H1 (cell line): ENCODE data around the gene CADM1. TPM values are rescaled to one million over a fixed set of nuclear protein-coding genes. Genes with fewer than 3 reads are reported as not detected.

Experiments used
- BCL11A ChIP-seq, 2 experiments: IDR thresholded peaks; one replicate each; pipeline ENCODE4 v1.6.1; 2011; ENCODE audit warnings: low read depth in 2 of 2, low read length in 2 of 2, mild to moderate bottlenecking in 2 of 2
- CREB1 ChIP-seq: IDR thresholded peaks from 2 replicates; pipeline ENCODE4 v1.6.1; 2012; ENCODE audit warnings: inconsistent platforms
- CTCF ChIP-seq, 3 experiments: IDR thresholded peaks; 1 replicate in 2 of 3; 2 replicates in 1 of 3; pipeline versions ENCODE4 v1.5.1 to v1.6.1; 2011; ENCODE audit warnings: low read length in 3 of 3, mild to moderate bottlenecking in 3 of 3, inconsistent platforms in 2 of 3, low read depth in 1 of 3, moderate library complexity in 1 of 3; ENCODE audit not compliant: insufficient read depth in 1 of 3; ENCODE audit errors: control extremely low read depth in 1 of 3
- EP300 ChIP-seq, 2 experiments: IDR thresholded peaks; 1 replicate in 1 of 2; 2 replicates in 1 of 2; pipeline ENCODE4 v1.6.1; 2011 to 2012; ENCODE audit warnings: low read depth in 2 of 2, low read length in 2 of 2, mild to moderate bottlenecking in 2 of 2, borderline replicate concordance in 1 of 2, inconsistent platforms in 1 of 2, moderate library complexity in 1 of 2
- EZH2 ChIP-seq: fragments of 200-600 bp; sonication (generic); IDR thresholded peaks from 2 replicates; pipeline ENCODE4 v1.7.1; 2012; ENCODE audit warnings: low read depth, mild to moderate bottlenecking, moderate library complexity, low read length, inconsistent platforms; ENCODE audit not compliant: severe bottlenecking
- POU5F1 ChIP-seq: IDR thresholded peaks from 2 replicates; pipeline ENCODE4 v1.6.1; 2011; ENCODE audit warnings: low read depth, mild to moderate bottlenecking, low read length, moderate library complexity
- SP4 ChIP-seq: IDR thresholded peaks from 2 replicates; pipeline ENCODE4 v1.6.1; 2012; ENCODE audit warnings: low read length, inconsistent platforms
- polyA plus RNA-seq, 7 experiments: library from polyadenylated mRNA; depleted of rRNA in 3 of 7; stranded (reverse) in 5 of 7; unstranded in 2 of 7; fragments of >200 nt in 5 of 7; fragments of 200-250 nt in 2 of 7; gene quantifications; 1 replicate in 5 of 7; 2 replicates in 1 of 7; 4 replicates in 1 of 7; pipeline versions ENCODE4 v1.2.1 to v1.2.3, GENCODE V29; 2011 to 2013; ENCODE audit warnings: missing spikeins in 2 of 7, mixed read lengths in 2 of 7
- total RNA-seq: library from RNA; stranded (reverse); fragmentation: NEBNext Ultra II Directional; extraction: Animal tissue kit (Norgen Biotek cat#: 25700); gene quantifications from 2 replicates; pipeline ENCODE4 v1.2.1, GENCODE V29; 2021

The CADM1 gene
- total and polyA plus RNA-seq, 2 of the 8 experiments (the other 6 are each of a cell fraction or from before 2014, with no cell fraction given): 8.3 to 25.3 TPM

- TF ChIP-seq SP4 (no peak), CREB1 (no peak), BCL11A (IDR thresholded peaks at IDR 0.05; ENCODE audit: low read depth in 2 of 2, low read length in 2 of 2) (no peak), POU5F1 (no peak), EZH2 (no peak), EP300 (IDR thresholded peaks at IDR 0.05; ENCODE audit: borderline replicate concordance in 1 of 2, low read depth in 2 of 2, low read length in 2 of 2) (no peak), CTCF (IDR thresholded peaks at IDR 0.05; ENCODE audit: control extremely low read depth in 1 of 3, insufficient read depth in 1 of 3, low read depth in 1 of 3, low read length in 3 of 3) (no peak)
Observed at GRCh38 chr11:115325523-115325922, 178.7 kb downstream of the CADM1 start (continued).
